T-helper 17 cell (primary cell): ENCODE results near the gene CDH4. TPM values are rescaled to one million over a fixed set of nuclear protein-coding genes. Genes with fewer than 3 reads are reported as not detected.

Experiments used
- ATAC-seq: fragments of 150-1000 bp; cut with Tn5 transposase; 2 replicates; pipeline ENCODE4 v1.10.0; 2021; ENCODE audit warnings: mild to moderate bottlenecking, moderate library complexity
- DNase-seq, 3 donors: peaks; one replicate each; pipeline versions ENCODE4 v3.0.0 to v3.0.0-alpha.2; 2020 to 2021
- H3K9me3 ChIP-seq: one replicate; pipeline ENCODE4 v1.7.0; 2013; ENCODE audit warnings: low read length, mild to moderate bottlenecking; ENCODE audit not compliant: control insufficient read depth, poor library complexity, severe bottlenecking
- H3K27ac Mint-ChIP-seq: one replicate; pipeline ENCODE4 v1.8.0; 2022; ENCODE audit warnings: mild to moderate bottlenecking, moderate library complexity, mixed read lengths
- H3K27me3 Mint-ChIP-seq: one replicate; pipeline ENCODE4 v1.8.0; 2022; ENCODE audit warnings: mixed read lengths
- H3K36me3 Mint-ChIP-seq: one replicate; pipeline ENCODE4 v1.8.0; 2022; ENCODE audit warnings: low read depth, mixed read lengths
- H3K4me1 Mint-ChIP-seq: one replicate; pipeline ENCODE4 v1.8.0; 2022; ENCODE audit warnings: mild to moderate bottlenecking, mixed read lengths
- H3K4me3 Mint-ChIP-seq: one replicate; pipeline ENCODE4 v1.8.0; 2022; ENCODE audit warnings: mild to moderate bottlenecking, moderate library complexity, mixed read lengths
- total RNA-seq, 4 donors: library from RNA in 2 of 4; stranded (reverse) in 2 of 4; gene quantifications; one replicate each; pipeline ENCODE4 v1.2.3 and lab custom pipeline; 2022 to 2026

The CDH4 gene
- total RNA-seq, 2 donors from 2014 or later = 0.55 to 0.67 TPM

- H3K9me3 ChIP-seq = no peaks in the 10 kb centered on the region
- ATAC-seq = no peak
- no peak overlapping the region for H3K27ac Mint-ChIP-seq
- H3K4me3 Mint-ChIP-seq = no peak overlapping the region
- DNase-seq = no peak
- no peaks in the 10 kb centered on the region for H3K4me1 Mint-ChIP-seq
- no peaks in the 10 kb centered on the region for H3K36me3 Mint-ChIP-seq
- peaks cover 6% of the 10 kb centered on the region for H3K27me3 Mint-ChIP-seq
Observed at GRCh38 chr20:61535091-61535490, 283.0 kb downstream of the CDH4 start.

GRCh38 chr20:61535536-61535935, 283.5 kb downstream of the CDH4 start:
- H3K27me3 Mint-ChIP-seq = peaks cover 6% of the 10 kb centered on the region
- no peaks in the 10 kb centered on the region for H3K9me3 ChIP-seq
- no peaks in the 10 kb centered on the region for H3K36me3 Mint-ChIP-seq
- no peak for DNase-seq
- no peak overlapping the region for H3K27ac Mint-ChIP-seq
- no peak overlapping the region for H3K4me3 Mint-ChIP-seq
- no peak for ATAC-seq
- H3K4me1 Mint-ChIP-seq = no peaks in the 10 kb centered on the region

- H3K9me3 ChIP-seq = no peaks in the 10 kb centered on the region
- ATAC-seq (no peak), DNase-seq (no peak)
Observed at GRCh38 chr20:61535956-61536355, 283.9 kb downstream of the CDH4 start.

GRCh38 chr20:61536671-61537070, 284.6 kb downstream of the CDH4 start:
- Mint-ChIP-seq H3K27ac (no peak overlapping the region), H3K4me1 (no peaks in the 10 kb centered on the region), H3K36me3 (no peaks in the 10 kb centered on the region), H3K27me3 (peaks cover 6% of the 10 kb centered on the region), H3K4me3 (no peak overlapping the region)
- no peak for ATAC-seq
- no peak for DNase-seq
- no peaks in the 10 kb centered on the region for H3K9me3 ChIP-seq

More at GRCh38 chr20:61535956-61536355, 283.9 kb downstream of the CDH4 start:
- Mint-ChIP-seq H3K27ac (no peak overlapping the region), H3K4me3 (no peak overlapping the region), H3K36me3 (no peaks in the 10 kb centered on the region), H3K27me3 (peaks cover 6% of the 10 kb centered on the region), H3K4me1 (no peaks in the 10 kb centered on the region)

- Mint-ChIP-seq H3K4me1 (no peaks in the 10 kb centered on the region), H3K27ac (no peak overlapping the region), H3K36me3 (no peaks in the 10 kb centered on the region), H3K4me3 (no peak overlapping the region), H3K27me3 (peaks cover 6% of the 10 kb centered on the region)
- DNase-seq (no peak), ATAC-seq (no peak)
- H3K9me3 ChIP-seq = no peaks in the 10 kb centered on the region
Observed at GRCh38 chr20:61537239-61538182, 285.4 kb downstream of the CDH4 start.

- DNase-seq = no peak
- no peaks in the 10 kb centered on the region for H3K9me3 ChIP-seq
- Mint-ChIP-seq H3K36me3 (no peaks in the 10 kb centered on the region), H3K4me3 (no peak overlapping the region), H3K27me3 (peaks cover 6% of the 10 kb centered on the region), H3K27ac (no peak overlapping the region), H3K4me1 (no peaks in the 10 kb centered on the region)
- ATAC-seq = no peak
Observed at GRCh38 chr20:61538183-61538942, 286.3 kb downstream of the CDH4 start.

GRCh38 chr20:61538943-61539265, 286.8 kb downstream of the CDH4 start:
- peaks cover 6% of the 10 kb centered on the region for H3K27me3 Mint-ChIP-seq
- ATAC-seq (no peak), DNase-seq (no peak)
- no peaks in the 10 kb centered on the region for H3K9me3 ChIP-seq
- no peak overlapping the region for H3K4me3 Mint-ChIP-seq
- H3K27ac Mint-ChIP-seq = no peak overlapping the region
- H3K4me1 Mint-ChIP-seq = no peaks in the 10 kb centered on the region
- H3K36me3 Mint-ChIP-seq = no peaks in the 10 kb centered on the region

GRCh38 chr20:61539706-61540360, 287.8 kb downstream of the CDH4 start:
- ATAC-seq = no peak
- DNase-seq = no peak
- no peaks in the 10 kb centered on the region for H3K9me3 ChIP-seq
- no peaks in the 10 kb centered on the region for H3K36me3 Mint-ChIP-seq
- H3K27me3 Mint-ChIP-seq = peaks cover 6% of the 10 kb centered on the region
- H3K4me1 Mint-ChIP-seq = no peaks in the 10 kb centered on the region
- no peak overlapping the region for H3K4me3 Mint-ChIP-seq
- no peak overlapping the region for H3K27ac Mint-ChIP-seq

- DNase-seq (no peak), ATAC-seq (no peak)
- Mint-ChIP-seq H3K27ac (no peak overlapping the region), H3K4me1 (no peaks in the 10 kb centered on the region), H3K4me3 (no peak overlapping the region), H3K27me3 (peaks cover 6% of the 10 kb centered on the region), H3K36me3 (no peaks in the 10 kb centered on the region)
- H3K9me3 ChIP-seq = no peaks in the 10 kb centered on the region
Observed at GRCh38 chr20:61541537-61541936, 289.5 kb downstream of the CDH4 start.

- H3K9me3 ChIP-seq = no peaks in the 10 kb centered on the region
- Mint-ChIP-seq H3K36me3 (no peaks in the 10 kb centered on the region), H3K4me1 (no peaks in the 10 kb centered on the region), H3K27ac (no peak overlapping the region), H3K27me3 (peaks cover 8% of the 10 kb centered on the region), H3K4me3 (no peak overlapping the region)
- DNase-seq = no peak
- ATAC-seq = no peak
Observed at GRCh38 chr20:61543086-61543485, 291.0 kb downstream of the CDH4 start.

GRCh38 chr20:61543931-61544745, 292.1 kb downstream of the CDH4 start:
- no peaks in the 10 kb centered on the region for H3K36me3 Mint-ChIP-seq
- H3K27ac Mint-ChIP-seq = no peak overlapping the region
- H3K4me1 Mint-ChIP-seq = no peaks in the 10 kb centered on the region
- DNase-seq (no peak), ATAC-seq (no peak)
- no peak overlapping the region for H3K4me3 Mint-ChIP-seq
- H3K9me3 ChIP-seq = no peaks in the 10 kb centered on the region
- H3K27me3 Mint-ChIP-seq = peaks cover 6% of the 10 kb centered on the region

GRCh38 chr20:61544910-61545889, 293.1 kb downstream of the CDH4 start:
- Mint-ChIP-seq H3K4me1 (no peaks in the 10 kb centered on the region), H3K36me3 (no peaks in the 10 kb centered on the region), H3K27me3 (peaks cover 6% of the 10 kb centered on the region), H3K4me3 (no peak overlapping the region), H3K27ac (no peak overlapping the region)
- H3K9me3 ChIP-seq = no peaks in the 10 kb centered on the region
- ATAC-seq (no peak), DNase-seq (no peak)
